GM12878 (cell line): Measurements from ENCODE around the gene LAMP1. TPM values are rescaled to one million over a fixed set of nuclear protein-coding genes. Genes with fewer than 3 reads are reported as not detected.

ENCODE experiments used
- ATAC-seq: fragments of 200-7000 bp; cut with Tn5 transposase; 3 replicates; pipeline ENCODE4 v1.9.1; 2020; ENCODE audit warnings: mild to moderate bottlenecking, moderate library complexity
- BruUV-seq: library from RNA; stranded (reverse); fragments of 400-500 nt; replicated peaks from 2 replicates; lab custom pipeline; 2021; lab: Mats Ljungman, UMichigan
- CTCF ChIA-PET: fragments of 300-600 bp; sonication (Branson Sonifier 250); formaldehyde crosslinking; extraction: SDS; loops from one replicate; lab custom pipeline; 2021; ENCODE audit warnings: inconsistent platforms; lab: Yijun Ruan, JAX
- POLR2A ChIA-PET: fragments of 350-600 bp; formaldehyde crosslinking; extraction: SDS; loops from one replicate; lab custom pipeline; 2021; ENCODE audit warnings: inconsistent platforms; lab: Charles Lee
- RAD21 ChIA-PET: fragments of 300-600 bp; sonication (Branson Sonifier 250); formaldehyde crosslinking; loops from one replicate; lab custom pipeline; 2023; ENCODE audit warnings: antibody characterized with exemption; ENCODE audit not compliant: unreplicated experiment; lab: Charles Lee
- SMC1A ChIA-PET: fragments of 300-600 bp; sonication (Branson Sonifier 250); formaldehyde crosslinking; loops from one replicate; lab custom pipeline; 2023; ENCODE audit not compliant: unreplicated experiment, uncharacterized antibody; lab: Charles Lee
- DNase-seq: peaks from one replicate; pipeline ENCODE4 v3.0.0-alpha.2; 2011; ENCODE audit warnings: low read depth, low spot score
- FAIRE-seq: peaks from 3 replicates; lab custom pipeline; 2011; peaks lifted over from hg19 to GRCh38; lab: Jason Lieb, UNC
- H2AFZ ChIP-seq: 2 replicates; pipeline ENCODE4 v1.6.0; 2011; ENCODE audit warnings: low read depth, low read length, control low read depth; ENCODE audit not compliant: control insufficient read depth
- H3K27ac ChIP-seq: 2 replicates; pipeline ENCODE4 v1.5.1; 2011; ENCODE audit warnings: control low read depth; ENCODE audit not compliant: control insufficient read depth, insufficient read depth
- H3K27me3 ChIP-seq, 2 experiments: replicated peaks in 1 of 2; 2 replicates each; pipeline versions ENCODE4 v1.6.0 to v1.6.1; 2011; ENCODE audit warnings: low read length in 1 of 2; ENCODE audit not compliant: control insufficient read depth in 2 of 2, insufficient read depth in 2 of 2
- H3K36me3 ChIP-seq, 2 experiments: 2 replicates each; pipeline ENCODE4 v1.5.1; 2011; ENCODE audit warnings: low read length in 1 of 2; ENCODE audit not compliant: control insufficient read depth in 2 of 2, insufficient read depth in 2 of 2
- H3K4me1 ChIP-seq: 2 replicates; pipeline ENCODE4 v1.6.1; 2011; ENCODE audit warnings: mild to moderate bottlenecking, low read length, moderate library complexity, mixed read lengths; ENCODE audit not compliant: control insufficient read depth, insufficient read depth
- H3K4me2 ChIP-seq: 2 replicates; pipeline ENCODE4 v1.6.0; 2011; ENCODE audit warnings: control low read depth; ENCODE audit not compliant: control insufficient read depth, insufficient read depth
- H3K4me3 ChIP-seq: fragments of 200-600 bp; sonication (generic); 2 replicates; pipeline ENCODE4 v1.5.1; 2016
- H3K79me2 ChIP-seq: 2 replicates; pipeline ENCODE4 v1.6.0; 2011; ENCODE audit warnings: low read length; ENCODE audit not compliant: control insufficient read depth, insufficient read depth
- H3K9ac ChIP-seq: 2 replicates; pipeline ENCODE4 v1.8.0; 2011; ENCODE audit warnings: low read length, control low read depth, mixed read lengths; ENCODE audit not compliant: control insufficient read depth, insufficient read depth
- H3K9me3 ChIP-seq: replicated peaks from 3 replicates; pipeline ENCODE4 v1.5.1; 2011; ENCODE audit warnings: mild to moderate bottlenecking, low read length; ENCODE audit not compliant: control insufficient read depth, insufficient read depth
- H4K20me1 ChIP-seq: 2 replicates; pipeline ENCODE4 v1.6.0; 2011; ENCODE audit not compliant: control insufficient read depth, insufficient read depth
- BMI1 ChIP-seq: fragments of 450-650 bp; IDR thresholded peaks from 2 replicates; pipeline ENCODE4 v1.6.1; 2016; ENCODE audit warnings: mild to moderate bottlenecking, moderate library complexity, borderline replicate concordance
- CHD4 ChIP-seq: fragments of 200-600 bp; sonication (generic); IDR thresholded peaks from 2 replicates; pipeline ENCODE4 v1.6.1; 2016; ENCODE audit warnings: mild to moderate bottlenecking
- DPF2 ChIP-seq: fragments of 450-650 bp; IDR thresholded peaks from 2 replicates; pipeline ENCODE4 v1.6.1; 2017; ENCODE audit warnings: mild to moderate bottlenecking
- EGR1 ChIP-seq, 2 experiments: IDR thresholded peaks; 1 replicate in 1 of 2; 2 replicates in 1 of 2; pipeline ENCODE4 v1.6.1; 2011 to 2012; ENCODE audit warnings: low read depth in 2 of 2, low read length in 2 of 2, borderline replicate concordance in 1 of 2, mild to moderate bottlenecking in 1 of 2, moderate library complexity in 1 of 2
- MEF2B ChIP-seq: fragments of 450-650 bp; IDR thresholded peaks from 2 replicates; pipeline ENCODE4 v1.6.1; 2018; ENCODE audit warnings: mild to moderate bottlenecking, moderate library complexity; ENCODE audit not compliant: partially characterized antibody, poor library complexity, severe bottlenecking
- MLLT1 ChIP-seq: fragments of 450-650 bp; IDR thresholded peaks from 2 replicates; pipeline ENCODE4 v1.6.1; 2016; ENCODE audit warnings: mild to moderate bottlenecking
- SIN3A ChIP-seq: IDR thresholded peaks from 2 replicates; pipeline ENCODE4 v1.6.1; 2012; ENCODE audit warnings: low read depth, low read length, improper control_type of control experiment
- SMAD1 ChIP-seq: fragments of 450-650 bp; IDR thresholded peaks from 2 replicates; pipeline ENCODE4 v1.6.1; 2018; ENCODE audit warnings: mild to moderate bottlenecking, low read depth; ENCODE audit not compliant: partially characterized antibody
- SMAD5 ChIP-seq: IDR thresholded peaks from 2 replicates; pipeline ENCODE4 v1.6.1; 2016; ENCODE audit warnings: antibody characterized with exemption, low read depth
- SMC3 ChIP-seq: IDR thresholded peaks from 2 replicates; pipeline ENCODE4 v1.6.1; 2011; ENCODE audit warnings: low read length, improper control_type of control experiment, borderline replicate concordance
- TARDBP ChIP-seq: IDR thresholded peaks from 2 replicates; pipeline ENCODE4 v1.6.1; 2016; ENCODE audit warnings: borderline replicate concordance
- WRNIP1 ChIP-seq: IDR thresholded peaks from 2 replicates; pipeline ENCODE4 v1.6.1; 2011; ENCODE audit warnings: low read depth, low read length, improper control_type of control experiment, borderline replicate concordance
- ZBTB4 ChIP-seq: fragments of 450-650 bp; formaldehyde crosslinking; IDR thresholded peaks from 2 replicates; pipeline ENCODE4 v1.4.0; 2022; ENCODE audit warnings: mild to moderate bottlenecking, moderate library complexity
- ZNF622 ChIP-seq: fragments of 450-650 bp; IDR thresholded peaks from 2 replicates; pipeline ENCODE4 v1.6.1; 2017; ENCODE audit warnings: mild to moderate bottlenecking, inconsistent platforms
- WGBS: methylation state at CpG from one replicate; pipeline ENCODE4 v1.1.6; 2016; ENCODE audit warnings: low lambda C conversion rate; ENCODE audit not compliant: insufficient replicate concordance, insufficient coverage; ENCODE audit errors: missing lambda C conversion rate; 5-methylcytosine and 5-hydroxymethylcytosine counted together
- in situ Hi-C: fragments of 300-500 bp; cut with MboI; formaldehyde crosslinking; loops from 9 replicates; pipeline ENCODE4 v1.14.3; 2018; ENCODE audit warnings: mixed read lengths
- intact Hi-C: fragments of 100-400 bp; cut with micrococcal nuclease; formaldehyde crosslinking; loops from one replicate; pipeline ENCODE4 v1.14.2; 2022; ENCODE audit not compliant: unreplicated experiment
- polyA plus RNA-seq, 11 experiments: library from polyadenylated mRNA; depleted of rRNA in 4 of 11; unstranded in 6 of 11; stranded (reverse) in 5 of 11; fragments of >200 nt; fragmentation: Nextera tagmentation in 4 of 11; fragmentation: Illumina TruSeq in 1 of 11; extraction: Ambion mirVana in 4 of 11; extraction: Trizol in 1 of 11; gene quantifications; 1 replicate in 1 of 11; 2 replicates in 10 of 11; pipeline versions ENCODE4 v1.2.1 to v1.2.3, GENCODE V29; 2011 to 2016; ENCODE audit warnings: inconsistent platforms in 2 of 11, missing spikeins in 2 of 11, low read depth in 1 of 11
- total RNA-seq, 4 experiments: library from RNA; depleted of rRNA in 3 of 4; stranded (reverse); fragments of >200 nt in 3 of 4; fragmentation: Illumina TruSeq in 1 of 4; extraction: Trizol in 1 of 4; gene quantifications; 2 replicates each; pipeline versions ENCODE4 v1.2.1 to v1.2.3, GENCODE V29; 2013 to 2021

Gene LAMP1
- total and polyA plus RNA-seq, 10 of the 15 experiments (the other 5 are each of a cell fraction or from before 2014, with no cell fraction given): 2.5 to 83.0 (median 32.7) TPM

- TF ChIP-seq WRNIP1 (no peak), SMAD1 (no peak)
These were observed 68.5 kb downstream of the LAMP1 start (continued) for GRCh38 chr13:113365583-113365970.

DNA sequence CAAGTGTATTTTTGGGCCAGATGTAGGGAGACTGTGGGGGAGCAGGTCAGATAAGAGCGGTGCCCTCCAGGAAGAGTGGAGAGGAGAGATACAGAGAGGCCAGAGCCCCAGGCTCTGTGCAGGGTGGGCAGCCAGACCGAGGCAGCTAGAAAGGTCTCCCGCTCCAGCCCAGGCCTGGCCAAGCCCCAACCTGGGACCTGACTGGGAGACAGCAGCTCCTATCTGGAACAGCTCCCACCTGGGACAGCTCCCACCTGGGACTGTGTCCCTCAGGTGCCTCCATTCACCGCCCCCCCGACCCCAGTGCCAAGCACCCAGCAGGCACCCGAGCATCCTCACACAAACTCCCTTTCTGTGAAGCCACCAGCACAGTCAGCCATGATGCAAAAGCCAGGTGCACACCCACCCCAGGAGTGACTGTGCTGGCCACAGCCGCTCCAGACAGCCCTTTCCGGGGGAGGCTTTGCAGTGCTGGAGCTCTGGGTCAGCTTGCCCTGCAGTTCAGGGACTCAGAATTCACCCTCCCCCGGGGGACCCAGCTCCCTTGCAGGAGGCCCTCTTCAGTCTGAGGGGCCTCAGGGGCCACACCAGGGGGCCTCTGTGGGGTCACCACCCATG lies 69.0 kb downstream of the LAMP1 start:
- 64% methylated on average over 9 of the region's 9 CpGs for WGBS
- FAIRE-seq: no peak
- BruUV-seq: no TSS peak
- SMC1A ChIA-PET: no interaction called here
- Histone ChIP-seq H3K79me2 (no peaks in the 10 kb centered on the region), H3K27me3 (peaks cover 0 to 5% of the 10 kb centered on the region in 2 experiments; a peak in 2 of 4 replicates), H3K9me3 (no peaks in the 10 kb centered on the region), H3K4me3 (no peak overlapping the region), H3K9ac (no peak overlapping the region), H3K4me2 (no peak overlapping the region), H4K20me1 (no peaks in the 10 kb centered on the region), H3K27ac (no peak overlapping the region), H3K36me3 (no peaks in the 10 kb centered on the region), H3K4me1 (no peaks in the 10 kb centered on the region), H2AFZ (no peak overlapping the region)
- intact Hi-C loops: no loop called here
- RAD21 ChIA-PET: no interaction called here
- CTCF ChIA-PET: no interaction called here
- TF ChIP-seq ZNF622 (no peak), BMI1 (no peak), MEF2B (no peak), SMAD5 (no peak), SMC3 (no peak), ZBTB4 (CRISPR knock-in tag) (no peak), TARDBP (no peak), EGR1 (IDR thresholded peaks at IDR 0.05; ENCODE audit: borderline replicate concordance in 1 of 2, low read depth in 2 of 2, low read length in 2 of 2) (no peak), SIN3A (no peak), CHD4 (no peak), DPF2 (no peak), MLLT1 (no peak)
- no peak; the same call in 2 of the 3 replicates for ATAC-seq
- DNase-seq: no peak
- in situ Hi-C loops: no loop called here
- POLR2A ChIA-PET: no interaction called here
